ENCODE data around the gene HACD2.

HACD2 gene

DNA sequence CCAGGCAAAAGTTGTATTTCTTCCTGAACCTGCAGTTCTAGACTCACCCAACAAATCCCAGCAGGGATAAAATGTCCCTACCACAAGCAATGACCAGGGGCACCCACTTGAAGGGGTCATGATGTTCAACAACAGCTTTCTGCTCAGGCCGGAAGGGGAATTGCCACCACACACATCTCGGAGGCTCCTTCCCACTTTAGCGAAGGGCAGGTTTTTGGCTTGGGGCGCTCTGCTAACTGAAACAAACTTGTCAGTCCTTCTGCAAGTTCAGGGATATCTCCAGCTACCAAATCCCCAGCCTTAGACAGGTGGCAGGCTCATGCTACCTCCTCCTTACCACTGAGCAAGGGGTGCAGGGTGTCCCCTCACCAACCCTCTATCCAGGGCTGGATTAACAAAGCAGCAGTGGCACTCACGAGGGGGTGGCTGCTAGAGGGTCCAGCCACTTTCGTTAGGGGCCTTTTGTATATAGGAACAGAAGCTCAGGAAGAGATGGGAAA lies 138.2 kb downstream of the HACD2 start:
- no peak for DNase-seq (ENCODE audit: low spot score)

GRCh38 chr3:123446210-123446609 lies 138.6 kb downstream of the HACD2 start:
- DNase-seq (ENCODE audit: low spot score), result no peak

DNA sequence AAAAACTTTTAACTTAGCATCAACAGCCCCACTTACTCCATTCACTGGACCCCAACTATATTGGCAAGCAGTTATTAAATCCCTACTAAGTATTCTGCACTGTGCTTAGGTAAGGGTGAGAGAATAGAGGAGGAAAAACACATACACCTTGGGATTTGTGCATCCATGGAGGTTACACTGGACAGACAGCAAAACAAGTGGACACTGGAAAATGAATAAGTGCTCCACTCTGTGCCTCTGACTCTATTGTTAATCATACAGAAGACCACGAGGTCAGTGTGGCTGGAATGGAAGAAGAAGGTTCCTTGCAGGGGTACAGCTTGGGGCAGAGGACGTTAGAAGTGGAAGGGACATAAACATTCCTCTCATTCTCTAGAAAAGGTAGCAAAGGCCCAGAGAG lies 139.2 kb downstream of the HACD2 start:
- DNase-seq (ENCODE audit: low spot score), result no peak

DNA sequence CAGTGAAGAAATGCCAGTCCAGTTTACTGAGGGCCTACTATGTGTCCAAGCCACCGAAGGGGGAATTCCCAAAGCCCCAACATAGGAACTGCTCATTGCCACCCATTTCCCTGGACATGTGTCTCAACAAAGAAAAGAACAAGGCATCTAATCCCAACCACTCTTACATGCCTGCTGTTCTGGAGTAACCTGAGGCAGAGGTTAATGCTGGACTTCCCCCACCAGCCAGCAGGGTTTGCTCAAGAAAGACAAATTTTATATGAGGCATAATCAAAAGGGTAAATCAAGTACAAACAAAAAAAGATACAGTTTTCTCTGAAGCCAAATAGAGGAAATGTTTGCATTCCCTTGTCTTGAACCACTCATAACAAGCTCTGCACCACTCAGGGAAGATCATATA lies 140.1 kb downstream of the HACD2 start:
- no peak for DNase-seq (ENCODE audit: low spot score)

GRCh38 chr3:123444023-123444422 lies 140.8 kb downstream of the HACD2 start:
- DNase-seq (ENCODE audit: low spot score), result no peak

DNA sequence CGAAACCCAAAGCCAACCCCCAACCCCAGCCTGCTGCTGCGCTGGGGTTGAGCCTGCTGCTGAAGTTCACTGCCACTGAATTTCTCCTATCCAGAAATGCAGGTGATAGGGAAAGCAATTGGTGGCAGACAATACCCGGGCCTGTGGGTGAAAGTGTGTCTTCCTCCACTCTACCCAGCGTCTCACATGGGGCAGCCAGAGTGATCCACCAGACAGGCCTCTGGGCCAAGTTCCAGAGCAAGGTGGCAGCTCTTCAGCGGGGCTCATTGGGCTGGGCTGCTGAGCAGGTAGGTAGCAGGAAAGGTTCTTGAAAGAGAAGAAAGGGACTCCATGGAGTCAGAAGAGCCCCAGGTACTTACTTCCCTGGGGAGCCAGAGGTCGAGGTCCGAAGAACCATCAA lies 141.9 kb downstream of the HACD2 start:
- no peak for DNase-seq (ENCODE audit: low spot score)

GRCh38 chr3:123442125-123442524 lies 142.7 kb downstream of the HACD2 start:
- DNase-seq (ENCODE audit: low spot score), result no peak
